Ishikawa (cell line): ENCODE data around the gene TMEM255B.

Source experiments
- CEBPB ChIP-seq: IDR thresholded peaks from 2 replicates; pipeline ENCODE4 v1.6.1; 2012
- CREB1 ChIP-seq: IDR thresholded peaks from 2 replicates; pipeline ENCODE4 v1.6.1; 2012; ENCODE audit warnings: low read depth
- EGR1 ChIP-seq: IDR thresholded peaks from 2 replicates; pipeline ENCODE4 v1.6.1; 2012
- EP300 ChIP-seq: IDR thresholded peaks from 2 replicates; pipeline ENCODE4 v1.6.1; 2012; ENCODE audit warnings: borderline replicate concordance
- FOXM1 ChIP-seq: IDR thresholded peaks from 2 replicates; pipeline ENCODE4 v1.6.1; 2012; ENCODE audit warnings: low read depth, borderline replicate concordance
- MAX ChIP-seq: IDR thresholded peaks from 2 replicates; pipeline ENCODE4 v1.6.1; 2012
- NFIC ChIP-seq: IDR thresholded peaks from 2 replicates; pipeline ENCODE4 v1.6.1; 2012
- RAD21 ChIP-seq: IDR thresholded peaks from 2 replicates; pipeline ENCODE4 v1.6.1; 2012; ENCODE audit warnings: low read depth
- REST ChIP-seq: IDR thresholded peaks from 2 replicates; pipeline ENCODE4 v1.6.1; 2012; ENCODE audit warnings: low read depth, mild to moderate bottlenecking
- TAF1 ChIP-seq: IDR thresholded peaks from 2 replicates; pipeline ENCODE4 v1.6.1; 2012; ENCODE audit warnings: low read depth, mild to moderate bottlenecking
- TCF12 ChIP-seq: IDR thresholded peaks from 2 replicates; pipeline ENCODE4 v1.6.1; 2012; ENCODE audit warnings: low read depth
- TEAD4 ChIP-seq: IDR thresholded peaks from 2 replicates; pipeline ENCODE4 v1.6.1; 2012
- USF1 ChIP-seq: IDR thresholded peaks from 2 replicates; pipeline ENCODE4 v1.6.1; 2012
- YY1 ChIP-seq: IDR thresholded peaks from 2 replicates; pipeline ENCODE4 v1.6.1; 2012; ENCODE audit warnings: low read depth
- ZBTB7A ChIP-seq: IDR thresholded peaks from 2 replicates; pipeline ENCODE4 v1.6.1; 2012; ENCODE audit warnings: low read depth

Gene TMEM255B

GRCh38 chr13:113821847-113822246 is 62.8 kb downstream of the TMEM255B start:
- TF ChIP-seq EGR1 (no peak), ZBTB7A (no peak)

- TF ChIP-seq CREB1, result no peak
- TF ChIP-seq CEBPB, result no peak
- TF ChIP-seq RAD21, result no peak
These were observed 63.2 kb downstream of the TMEM255B start for GRCh38 chr13:113822266-113822665.

GRCh38 chr13:113822956-113823744 is 64.1 kb downstream of the TMEM255B start:
- TF ChIP-seq TAF1 (no peak), EGR1 (no peak), ZBTB7A (no peak), CREB1 (no peak), USF1 (no peak), RAD21 (no peak), YY1 (no peak), TCF12 (no peak), EP300 (no peak), TEAD4 (no peak), REST (no peak), FOXM1 (no peak), CEBPB (no peak), MAX (no peak), NFIC (no peak)

GRCh38 chr13:113823771-113824170 is 64.7 kb downstream of the TMEM255B start:
- no peak for TF ChIP-seq TCF12
- TF ChIP-seq MAX, result no peak
- no peak for TF ChIP-seq EP300
- no peak for TF ChIP-seq CEBPB
- no peak for TF ChIP-seq RAD21
- TF ChIP-seq FOXM1, result no peak
- TF ChIP-seq YY1, result no peak
- TF ChIP-seq REST, result no peak
- TF ChIP-seq TEAD4, result no peak
- no peak for TF ChIP-seq CREB1
- no peak for TF ChIP-seq NFIC
- no peak for TF ChIP-seq TAF1
- no peak for TF ChIP-seq EGR1
- TF ChIP-seq USF1, result no peak
- TF ChIP-seq ZBTB7A, result no peak

- TF ChIP-seq TCF12 (no peak), USF1 (no peak), TAF1 (no peak), NFIC (no peak), RAD21 (no peak), REST (no peak), MAX (no peak), ZBTB7A (no peak), EGR1 (no peak), CEBPB (no peak)
These were observed 66.8 kb downstream of the TMEM255B start for GRCh38 chr13:113825841-113826240.
